Activated naive CD8-positive, alpha-beta T cell treated with anti-CD3 and anti-CD28 coated beads, Interleukin-2, amount 50 U/mL, for 16 hours (primary cell): Measurements from ENCODE around the gene SLC25A19.

Experiments
- DNase-seq: peaks from one replicate; pipeline ENCODE4 v3.0.0-alpha.2; 2020; ENCODE audit warnings: low read depth, low spot score

SLC25A19 gene

DNA sequence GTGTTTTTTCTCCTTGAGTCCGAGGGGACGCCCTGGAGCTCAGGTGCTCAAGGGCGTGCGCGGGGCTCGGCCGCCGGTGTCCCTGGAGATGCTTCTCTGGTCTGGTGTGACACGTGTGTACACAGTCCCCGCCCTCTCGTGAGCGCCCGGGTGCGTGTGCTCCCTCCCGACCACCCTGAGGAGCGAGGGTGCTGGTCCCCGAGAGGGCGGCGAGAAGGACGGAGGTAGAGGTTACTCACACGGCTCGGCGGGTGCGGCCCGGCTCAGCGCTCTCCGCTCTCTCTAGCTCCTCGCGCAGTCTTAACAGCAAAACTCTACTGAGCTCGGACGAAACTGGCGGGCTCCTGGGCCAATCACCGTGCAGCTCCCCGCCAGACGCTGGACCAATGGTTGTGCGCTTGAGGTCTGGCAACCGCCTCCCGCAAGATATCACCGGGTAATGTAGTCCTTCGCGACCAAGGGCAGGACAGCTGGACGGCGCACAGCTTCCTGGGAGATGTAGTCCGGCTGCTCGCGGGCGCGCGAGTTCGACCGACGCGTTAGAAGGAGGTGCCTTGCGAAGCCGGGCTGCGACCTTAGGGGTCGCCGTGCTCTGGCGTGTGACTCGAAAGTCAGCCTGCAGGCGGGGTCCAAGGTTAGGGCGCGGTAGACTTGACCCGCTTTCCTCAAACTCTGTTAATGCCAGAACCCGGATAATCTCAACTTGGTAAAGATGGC lies at the start of gene SLC25A19:
Gene SLC25A19, minus strand, starts transcription at position 319 of the 717 bp plus-strand sequence. CDS start 2,669 bp downstream, outside the sequence.
- DNase-seq, result peak; percentile 87

DNA sequence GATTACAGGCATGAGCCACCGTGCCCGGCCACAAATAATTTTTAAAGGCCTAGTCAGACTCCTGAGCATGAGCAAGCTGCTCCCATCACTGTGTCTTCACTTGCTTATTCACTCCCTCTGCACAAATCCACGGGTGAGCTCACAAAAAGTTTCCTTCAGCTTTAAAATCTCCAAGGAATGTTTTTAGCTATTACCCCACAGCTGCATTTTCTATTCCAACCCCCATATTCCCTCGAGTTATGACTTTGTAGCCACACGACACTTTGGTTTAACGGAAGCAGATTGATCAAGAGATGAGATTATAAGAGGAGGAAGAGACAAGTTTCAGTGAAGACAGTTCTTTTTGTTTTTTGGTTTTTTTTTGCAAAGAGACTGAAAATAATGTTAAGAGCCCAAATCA lies 49.1 kb upstream of the SLC25A19 start:
- no peak for DNase-seq

DNA sequence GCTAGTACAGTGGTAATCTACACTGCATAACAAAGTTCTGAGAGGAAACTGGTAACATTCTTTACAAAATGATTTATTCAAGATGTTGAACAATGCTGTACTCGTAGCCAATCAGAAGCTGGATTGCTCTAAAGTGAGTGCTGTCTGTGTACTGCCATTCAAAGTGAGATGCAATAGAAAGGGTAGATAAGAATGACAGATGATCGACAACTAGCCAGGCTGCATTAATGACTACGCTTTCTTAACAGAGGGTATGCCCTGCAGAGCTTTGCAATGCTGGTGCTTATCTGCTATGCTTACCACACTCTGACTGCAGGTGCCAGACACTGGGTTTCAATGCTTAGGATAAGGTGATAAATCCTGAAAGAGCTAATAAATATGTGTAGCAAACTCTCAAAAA lies 46.1 kb upstream of the SLC25A19 start:
- DNase-seq, result no peak

DNA sequence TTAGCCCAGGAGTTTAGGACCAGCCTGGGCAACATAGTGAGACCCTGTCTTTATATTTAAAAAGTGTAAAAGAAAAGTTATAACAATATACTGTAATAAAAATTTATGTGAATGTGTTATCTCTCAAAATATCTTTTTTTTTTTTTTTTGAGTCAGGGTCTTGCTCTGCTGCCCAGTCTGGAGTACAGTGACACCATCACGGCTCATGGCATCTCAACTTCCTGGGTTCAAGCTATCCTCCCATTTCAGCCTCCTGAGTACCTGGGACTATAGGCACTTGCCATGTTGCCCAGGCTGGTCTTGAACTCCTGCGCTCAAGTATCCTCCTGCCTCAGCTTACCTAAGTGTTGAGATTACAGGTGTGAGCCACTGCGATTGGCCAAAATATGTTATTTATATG lies 45.5 kb upstream of the SLC25A19 start:
- no peak for DNase-seq

DNA sequence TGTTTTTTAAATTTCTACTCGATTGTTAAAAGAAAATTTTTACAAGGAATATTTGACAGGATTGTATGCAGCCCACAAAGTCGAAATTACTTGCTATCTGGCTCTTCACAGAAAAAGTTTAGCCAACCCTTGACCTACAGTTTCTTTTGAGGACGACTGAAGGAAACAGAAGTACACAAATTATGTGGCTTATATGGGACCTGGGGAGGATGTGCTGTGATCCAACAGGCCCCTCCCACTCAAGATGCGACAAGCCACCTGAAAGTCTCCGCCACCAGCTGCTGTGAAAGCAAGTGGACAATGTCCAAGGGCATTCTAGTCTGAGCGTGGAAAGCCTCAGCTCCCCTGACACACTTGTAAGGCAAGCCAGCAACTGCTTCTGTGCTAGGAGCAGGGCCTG lies 42.4 kb upstream of the SLC25A19 start:
- no peak for DNase-seq

DNA sequence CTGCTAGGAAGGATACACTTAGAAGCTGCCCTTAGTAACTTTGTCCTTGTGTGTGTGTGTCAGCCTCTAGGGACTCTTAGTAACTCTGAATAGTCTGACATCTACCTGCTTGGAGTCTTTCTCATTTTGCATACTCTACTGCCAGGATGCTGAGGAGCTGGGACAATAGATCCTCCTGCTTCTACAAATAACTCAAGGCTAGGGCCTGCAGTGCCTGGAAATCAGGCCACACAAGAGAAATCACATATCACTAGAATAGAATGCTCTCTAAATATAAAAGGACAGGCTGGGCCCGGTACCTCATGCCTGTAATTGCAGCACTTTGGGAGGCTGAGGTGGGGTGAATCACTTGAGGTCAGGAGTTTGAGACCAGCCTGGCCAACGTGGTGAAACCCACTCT lies 38.5 kb upstream of the SLC25A19 start:
- no peak for DNase-seq

DNA sequence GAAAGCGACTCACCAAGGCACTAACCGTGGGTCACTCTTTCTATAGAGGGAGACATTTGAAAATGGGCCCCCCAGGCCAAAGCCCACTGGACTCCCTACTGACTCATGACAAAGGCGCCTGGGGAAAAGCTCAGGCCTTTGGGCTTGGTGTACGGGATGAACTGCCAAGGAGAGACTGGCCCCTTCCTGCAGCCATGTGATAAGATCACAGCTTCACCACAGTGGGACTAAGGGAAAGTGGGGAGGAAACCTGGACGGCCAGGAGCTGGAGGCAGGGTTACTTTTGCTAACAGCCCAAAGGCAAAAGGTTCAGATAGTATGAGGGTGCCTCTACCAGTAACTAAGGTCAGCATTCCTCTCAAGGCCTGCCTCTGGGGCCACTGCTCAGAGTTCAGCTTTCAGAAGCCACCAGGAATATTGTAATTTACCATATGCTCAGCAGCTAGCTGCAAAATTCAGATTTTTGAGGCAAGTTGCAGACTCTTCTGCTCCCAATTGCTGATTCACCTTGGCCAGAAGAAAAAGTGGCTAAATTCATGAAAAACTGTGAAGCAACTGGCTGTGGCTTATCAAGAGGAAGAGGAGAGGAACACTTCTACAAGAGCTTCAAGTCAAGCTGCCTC lies 37.1 kb upstream of the SLC25A19 start:
- DNase-seq, result no peak

DNA sequence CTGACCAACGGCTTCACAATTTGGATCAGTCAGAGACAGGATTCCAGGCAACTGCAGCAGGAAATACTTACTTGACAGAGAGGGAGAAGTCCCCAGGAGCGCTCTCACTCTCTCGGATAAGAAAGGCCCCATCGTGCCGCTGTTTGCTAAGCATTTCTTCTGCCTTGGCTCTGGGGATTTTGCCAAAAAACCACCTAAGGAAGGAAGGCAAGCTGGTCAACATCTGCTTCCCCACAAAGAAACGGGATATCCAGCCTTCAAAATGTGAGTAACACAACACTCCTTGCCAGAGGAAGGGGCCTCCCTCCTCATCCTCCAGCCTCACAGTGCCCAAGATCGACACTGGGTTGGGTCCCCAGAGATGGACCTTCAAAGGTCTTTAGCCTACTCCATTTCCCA lies 36.6 kb upstream of the SLC25A19 start:
- no peak for DNase-seq

DNA sequence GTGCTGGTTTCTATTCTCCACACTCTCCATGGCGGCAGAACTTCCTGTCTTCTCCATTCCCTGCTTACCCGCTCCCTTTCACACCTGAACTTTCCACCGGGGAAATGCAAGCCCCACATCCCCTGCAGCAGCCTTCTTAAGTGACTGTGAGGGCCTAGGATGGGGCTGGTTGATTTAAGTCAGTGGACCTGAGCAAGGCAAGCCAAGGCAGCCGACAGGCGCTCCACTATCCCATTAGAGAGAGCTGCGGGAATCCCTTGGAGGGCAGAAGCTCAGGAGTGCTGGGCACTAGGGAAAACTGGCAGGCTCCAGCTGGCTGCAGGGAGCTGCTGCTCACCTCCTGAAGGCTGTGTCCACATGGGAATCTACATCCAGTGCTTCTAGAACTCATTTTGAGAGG lies 36.1 kb upstream of the SLC25A19 start:
- no peak for DNase-seq

DNA sequence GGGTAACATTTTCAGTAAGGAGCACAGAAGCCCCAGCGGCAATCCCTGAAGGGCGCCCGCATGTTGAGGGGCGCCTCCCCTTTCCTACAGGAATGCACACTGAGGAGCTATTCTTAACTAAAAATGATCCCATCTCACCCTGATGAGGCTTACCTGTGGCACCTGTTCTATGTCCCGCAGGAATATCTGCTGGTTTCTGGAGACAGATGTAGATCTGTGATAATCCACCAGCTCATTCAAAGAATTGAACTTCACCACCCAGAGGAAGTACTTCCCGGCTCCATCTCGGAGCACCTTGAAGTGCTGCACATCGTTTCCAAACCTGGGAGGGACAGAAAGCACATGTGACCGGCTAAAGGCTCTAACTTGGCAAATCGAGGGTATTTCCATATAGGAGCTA lies 32.3 kb upstream of the SLC25A19 start:
- no peak for DNase-seq

DNA sequence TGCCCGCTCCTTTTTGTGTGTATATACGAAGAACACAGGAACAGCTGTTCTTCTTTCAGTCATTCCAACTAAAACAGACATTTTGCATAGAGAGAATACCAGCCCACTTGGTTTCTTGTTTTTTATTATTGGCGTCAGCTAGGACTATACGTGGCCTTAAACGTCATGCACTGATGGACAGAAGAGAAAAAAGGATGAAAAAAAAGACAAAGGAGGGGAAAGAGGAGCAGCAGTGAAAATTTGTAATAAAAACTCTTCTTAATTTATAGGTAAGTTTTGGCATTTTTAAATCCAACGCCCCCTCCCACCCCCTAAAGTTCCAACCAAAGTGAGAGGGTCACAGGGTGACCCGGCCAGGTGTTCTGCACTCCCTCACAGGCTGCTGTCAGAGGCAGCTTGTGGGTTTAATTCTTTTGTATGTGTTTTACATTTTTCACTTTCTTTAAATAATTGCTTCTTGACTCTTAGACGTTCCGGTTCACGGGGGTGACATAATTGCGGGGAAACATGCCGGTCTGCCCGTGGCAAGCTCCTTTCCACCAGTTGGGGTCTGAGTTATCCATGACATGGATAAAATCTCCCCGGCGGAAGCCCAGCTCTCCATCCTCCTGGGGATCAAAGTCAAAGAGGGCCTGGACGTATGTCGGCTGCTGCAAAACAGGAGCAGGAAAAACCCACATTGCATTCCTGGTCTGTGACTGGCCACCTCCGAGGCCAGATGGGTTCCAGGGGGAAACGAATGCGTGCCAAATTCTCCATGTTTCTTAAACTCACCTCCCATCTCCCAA lies 30.9 kb upstream of the SLC25A19 start:
- no peak for DNase-seq

DNA sequence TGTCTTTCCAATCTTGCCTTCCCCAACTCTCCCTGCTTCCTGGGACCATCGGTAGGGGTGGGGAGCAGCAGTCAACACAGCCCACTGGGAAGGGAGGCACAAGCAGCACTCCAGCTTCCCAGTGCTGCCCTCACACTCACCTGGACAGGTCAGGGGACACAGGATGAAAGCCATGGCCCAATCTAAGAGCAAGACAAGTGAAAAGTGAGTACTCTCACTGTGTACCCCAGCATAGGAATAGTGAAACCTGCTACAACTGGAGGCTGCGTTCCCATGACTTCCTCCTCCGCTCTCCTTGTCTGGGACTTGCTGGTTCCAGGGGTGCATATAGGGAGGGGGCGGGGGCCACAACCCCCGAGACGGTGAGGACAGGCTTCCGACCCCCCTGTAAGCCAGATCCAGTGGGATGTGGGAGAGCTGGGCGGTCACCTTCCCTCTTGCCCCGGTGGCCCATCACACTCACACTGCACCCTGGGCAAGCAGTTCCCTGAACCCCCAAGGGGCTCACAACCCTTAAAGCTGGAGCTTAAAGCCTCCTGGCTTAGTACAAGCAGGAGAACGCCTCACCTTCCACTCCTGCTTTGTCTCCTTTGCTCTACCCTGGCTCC lies 29.5 kb upstream of the SLC25A19 start:
- DNase-seq, result no peak

DNA sequence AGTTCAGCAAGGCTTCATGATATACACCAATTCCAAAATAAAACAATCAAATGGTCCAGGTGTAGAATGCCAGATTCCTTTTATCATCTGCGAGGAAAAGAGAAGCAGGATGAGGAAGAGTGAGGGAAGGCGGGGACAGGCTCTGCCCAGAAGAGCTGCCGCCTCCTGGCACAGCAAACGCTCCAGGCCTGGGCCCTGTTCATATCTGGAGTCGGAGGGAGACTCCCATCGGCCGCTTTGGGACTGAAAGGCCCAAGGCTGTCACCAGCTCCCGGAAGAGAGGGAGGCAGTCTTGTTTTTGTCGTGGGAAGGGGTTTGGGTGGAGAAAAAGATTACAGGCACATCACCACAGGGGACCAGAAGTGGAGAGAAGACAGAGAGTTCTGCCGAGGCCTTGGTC lies 29.0 kb upstream of the SLC25A19 start:
- no peak for DNase-seq

DNA sequence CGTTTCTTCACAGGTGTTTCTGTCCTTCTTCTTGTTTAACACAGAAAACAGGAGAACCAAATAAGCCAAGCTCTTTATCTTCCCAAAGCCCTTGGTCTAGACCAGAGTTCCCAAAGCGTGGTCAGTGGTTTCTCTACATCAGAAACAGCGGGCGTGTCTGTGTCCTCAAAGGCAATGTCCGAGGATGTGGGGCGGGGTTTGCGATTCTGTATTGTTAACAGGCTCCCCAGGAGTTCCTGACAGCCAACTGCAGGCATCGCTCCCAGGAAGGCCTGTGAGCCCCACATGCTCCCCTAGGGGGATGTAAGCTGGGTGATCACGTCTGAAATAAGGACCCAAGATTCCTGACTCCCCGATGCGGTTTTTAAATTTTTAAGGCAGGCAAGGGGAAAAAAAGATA lies 28.4 kb upstream of the SLC25A19 start:
- no peak for DNase-seq

DNA sequence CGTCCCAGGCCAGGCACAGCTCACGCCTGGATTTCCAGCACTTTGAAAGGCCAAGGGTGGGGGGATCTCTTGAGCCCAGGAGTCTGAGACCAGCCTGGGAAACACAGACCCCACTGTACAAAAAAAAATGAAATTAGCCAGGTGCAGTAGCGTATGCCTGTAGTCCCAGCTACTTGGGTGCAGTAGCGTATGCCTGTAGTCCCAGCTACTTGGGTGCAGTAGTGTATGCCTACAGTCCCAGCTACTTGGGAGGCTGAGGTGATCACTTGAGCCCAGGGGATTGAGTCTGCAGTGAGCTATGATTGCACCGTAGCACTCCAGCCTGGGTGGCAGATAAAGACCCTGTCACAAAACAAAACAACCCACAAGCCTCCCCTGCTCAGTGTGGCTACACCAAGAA lies 27.0 kb upstream of the SLC25A19 start:
- DNase-seq, result no peak

DNA sequence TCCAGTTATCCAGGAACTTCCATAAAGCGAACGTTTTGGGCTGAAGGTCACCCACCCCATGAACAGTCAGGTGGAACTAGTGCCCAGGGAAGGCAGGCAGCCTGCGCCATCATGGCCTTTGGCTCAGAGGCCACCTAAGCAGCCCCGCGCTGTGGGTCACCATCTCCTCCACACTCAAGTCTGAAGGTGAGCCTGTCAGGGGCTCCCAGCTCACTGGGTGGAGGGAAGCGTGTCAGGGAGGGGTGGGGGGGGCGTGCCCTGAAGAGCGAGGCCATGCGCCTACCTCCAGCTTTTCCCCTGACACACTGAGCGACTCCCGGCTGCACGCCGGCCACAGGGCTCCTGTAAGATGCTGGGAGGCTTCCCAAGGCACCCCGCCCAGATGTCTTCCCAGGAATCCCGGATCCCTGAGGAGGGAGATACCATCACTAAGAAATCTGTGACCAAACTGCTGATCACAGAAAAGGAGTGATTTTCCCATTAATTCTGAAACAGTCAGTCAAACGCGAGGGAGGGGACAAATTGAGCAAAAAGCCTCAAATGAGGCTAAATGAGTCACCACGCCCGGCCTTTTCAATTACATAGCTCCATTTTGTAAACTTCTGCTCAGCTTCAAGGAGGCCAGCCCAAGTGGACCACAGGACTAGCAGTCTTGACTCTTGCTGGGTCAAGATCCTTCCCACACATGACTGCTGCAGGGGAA lies 26.5 kb upstream of the SLC25A19 start:
- DNase-seq, result no peak

DNA sequence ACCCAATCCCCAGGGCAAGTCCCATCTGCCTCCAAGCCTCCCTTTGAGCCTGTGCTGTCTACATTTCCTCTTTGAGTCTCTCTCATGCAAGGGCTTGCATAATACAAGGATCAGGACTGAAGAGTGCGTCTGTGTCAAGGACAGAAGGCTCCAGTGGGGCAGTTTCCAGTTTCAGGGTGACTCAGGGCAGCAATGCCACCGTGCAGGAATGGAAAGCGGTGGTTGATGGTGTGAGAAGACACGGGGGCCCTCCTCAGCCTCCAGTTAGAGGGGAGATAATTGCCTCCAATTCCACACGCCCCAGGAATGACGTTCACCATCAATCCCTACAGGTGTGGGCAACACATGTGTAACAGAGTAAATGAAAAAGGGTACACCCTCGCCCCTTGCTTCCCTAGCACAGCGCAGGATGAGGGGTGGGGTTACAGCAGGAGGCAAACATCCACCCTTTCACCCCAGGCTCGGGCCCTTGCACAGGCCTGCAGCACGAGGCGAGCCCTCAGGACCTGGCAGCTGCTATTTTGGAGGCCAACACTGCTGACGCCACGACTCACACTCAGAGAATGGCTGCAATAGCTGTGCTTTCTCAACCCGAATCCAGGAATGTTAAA lies 24.8 kb upstream of the SLC25A19 start:
- no peak for DNase-seq

DNA sequence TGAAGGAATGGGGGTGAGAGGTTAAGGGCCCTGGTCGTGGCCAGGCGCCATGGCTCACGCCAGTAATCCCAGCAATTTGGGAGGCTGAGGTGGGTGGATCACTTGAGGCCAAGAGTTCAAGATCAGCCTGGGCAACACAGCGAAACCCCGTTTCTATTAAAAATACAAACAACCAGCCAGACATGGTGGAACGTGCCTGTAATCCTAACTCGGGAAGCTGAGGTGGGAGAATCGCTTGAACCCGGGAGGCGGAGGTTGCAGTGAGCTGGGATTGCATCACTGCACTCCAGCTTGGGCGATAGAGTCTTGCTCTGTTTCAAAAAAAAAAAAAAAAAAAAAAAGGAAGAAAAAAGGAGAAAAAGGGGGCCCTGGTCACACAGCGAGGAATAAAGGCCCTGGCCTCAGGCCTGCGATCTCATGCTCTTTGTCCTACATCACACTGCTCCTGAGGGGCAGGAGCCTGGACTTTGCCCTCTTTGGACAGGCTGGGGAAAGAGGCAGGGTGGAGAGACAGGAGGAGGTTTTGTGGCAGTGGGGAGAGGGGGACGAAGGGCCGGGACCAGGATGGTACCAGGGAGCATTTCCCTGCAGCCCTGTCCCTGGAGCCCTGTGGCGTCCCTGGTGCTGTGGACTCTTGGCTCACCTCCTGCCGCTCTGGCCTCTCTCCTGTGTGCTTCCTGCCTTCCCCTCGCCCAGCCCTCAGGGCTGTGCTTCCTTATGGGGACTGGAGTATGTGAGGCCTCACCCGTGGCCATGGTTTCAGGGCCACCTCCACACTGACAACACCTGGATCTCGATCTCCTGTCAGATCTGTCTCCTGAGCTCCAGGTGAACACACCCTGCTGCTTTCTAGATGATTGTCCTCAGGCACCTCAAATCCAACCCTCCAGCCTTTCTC lies 19.7 kb upstream of the SLC25A19 start:
- no peak for DNase-seq

DNA sequence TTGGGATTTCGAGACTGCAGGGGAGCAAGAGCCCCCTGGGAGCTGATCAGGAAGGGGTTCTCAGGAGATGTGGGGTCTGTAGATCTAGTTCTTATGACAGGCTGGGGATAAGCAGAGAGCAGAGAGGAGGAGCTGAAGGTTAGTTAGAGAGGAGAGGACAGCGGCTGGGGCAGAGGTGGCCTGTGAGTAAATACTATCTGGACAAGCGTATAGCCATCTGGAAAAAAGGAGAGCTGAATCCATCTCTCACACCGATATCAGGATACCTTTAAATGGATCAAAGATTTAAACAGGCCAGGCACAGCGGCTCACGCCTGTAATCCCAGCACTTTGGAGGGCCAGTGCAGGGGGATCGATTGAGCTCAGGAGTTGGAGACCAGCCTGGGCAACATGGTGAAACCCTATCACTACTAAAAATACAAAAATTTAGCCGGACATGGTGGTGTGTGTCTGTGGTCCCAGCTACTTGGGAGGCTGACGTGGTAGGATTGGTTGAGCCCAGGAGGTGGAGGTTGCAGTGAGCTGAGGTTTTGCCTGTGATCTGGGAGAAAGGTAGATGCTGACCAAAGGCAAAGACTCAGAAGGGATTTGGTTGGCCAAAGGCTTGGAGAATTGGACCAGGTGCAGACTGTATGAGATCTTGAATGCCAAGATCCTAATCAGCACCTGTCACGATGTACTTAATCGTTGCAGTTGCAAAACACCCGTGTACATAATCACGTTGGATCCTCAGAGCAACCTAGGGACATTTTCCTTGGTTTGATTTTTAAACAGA lies 18.9 kb upstream of the SLC25A19 start:
- no peak for DNase-seq
